ENCODE measurements around the gene ACSL6.

DNA sequence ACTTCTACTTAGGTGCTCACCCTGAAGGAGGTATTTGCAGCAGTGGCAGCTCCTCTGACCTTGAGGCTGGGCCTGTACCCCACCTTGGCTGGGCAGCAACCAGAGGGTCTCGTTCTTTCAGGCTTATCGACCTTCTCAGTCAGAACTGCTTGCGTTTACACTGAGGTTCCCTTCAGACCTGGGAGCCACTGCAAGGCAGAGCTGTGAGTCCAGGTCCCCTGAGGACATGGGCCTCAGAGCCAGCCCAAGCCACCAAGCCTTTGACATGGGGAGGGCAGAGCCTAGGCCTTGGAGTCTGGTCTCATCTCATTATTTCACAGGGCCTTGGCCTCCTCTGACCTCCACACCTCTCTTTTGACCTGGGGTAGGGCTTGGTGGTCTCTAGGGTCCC lies 13.7 kb downstream of the ACSL6 start:
- no peak for TF ChIP-seq WT1 (tag by site-specific recombination; IDR thresholded peaks at IDR 0.05)
- TF ChIP-seq ZNF621 (tag by site-specific recombination; IDR thresholded peaks at IDR 0.05) = no peak
- TF ChIP-seq, protein P1, sequence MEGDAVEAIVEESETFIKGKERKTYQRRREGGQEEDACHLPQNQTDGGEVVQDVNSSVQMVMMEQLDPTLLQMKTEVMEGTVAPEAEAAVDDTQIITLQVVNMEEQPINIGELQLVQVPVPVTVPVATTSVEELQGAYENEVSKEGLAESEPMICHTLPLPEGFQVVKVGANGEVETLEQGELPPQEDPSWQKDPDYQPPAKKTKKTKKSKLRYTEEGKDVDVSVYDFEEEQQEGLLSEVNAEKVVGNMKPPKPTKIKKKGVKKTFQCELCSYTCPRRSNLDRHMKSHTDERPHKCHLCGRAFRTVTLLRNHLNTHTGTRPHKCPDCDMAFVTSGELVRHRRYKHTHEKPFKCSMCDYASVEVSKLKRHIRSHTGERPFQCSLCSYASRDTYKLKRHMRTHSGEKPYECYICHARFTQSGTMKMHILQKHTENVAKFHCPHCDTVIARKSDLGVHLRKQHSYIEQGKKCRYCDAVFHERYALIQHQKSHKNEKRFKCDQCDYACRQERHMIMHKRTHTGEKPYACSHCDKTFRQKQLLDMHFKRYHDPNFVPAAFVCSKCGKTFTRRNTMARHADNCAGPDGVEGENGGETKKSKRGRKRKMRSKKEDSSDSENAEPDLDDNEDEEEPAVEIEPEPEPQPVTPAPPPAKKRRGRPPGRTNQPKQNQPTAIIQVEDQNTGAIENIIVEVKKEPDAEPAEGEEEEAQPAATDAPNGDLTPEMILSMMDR (tag by site-specific recombination; IDR thresholded peaks at IDR 0.05) = no peak

Data from HEK293 (cell line).